Thyroid gland (tissue), 4 donors: ENCODE results near the gene ZKSCAN2. TPM values are rescaled to one million over a fixed set of nuclear protein-coding genes. Genes with fewer than 3 reads are reported as not detected.

Experiments
- DNase-seq, 2 donors: peaks; one replicate each; pipeline ENCODE4 v3.0.0-alpha.2; 2019
- H3K27ac ChIP-seq, 3 donors: fragments of 200-600 bp; sonication (generic); 1 replicate in 2 of 3; 2 replicates in 1 of 3; pipeline ENCODE4 v1.5.1; 2016 to 2019; ENCODE audit warnings: mild to moderate bottlenecking in 1 of 3, moderate library complexity in 1 of 3
- H3K27me3 ChIP-seq: fragments of 200-600 bp; sonication (generic); one replicate; pipeline ENCODE4 v1.5.1; 2019
- H3K36me3 ChIP-seq, 2 donors: fragments of 200-600 bp; sonication (generic); one replicate each; pipeline ENCODE4 v1.5.1; 2016 to 2019
- H3K4me1 ChIP-seq, 2 donors: fragments of 200-600 bp; sonication (generic); one replicate each; pipeline ENCODE4 v1.5.1; 2017 to 2019
- H3K4me3 ChIP-seq, 3 donors: fragments of 200-600 bp; sonication (generic); replicated peaks in 1 of 3; 1 replicate in 2 of 3; 2 replicates in 1 of 3; pipeline ENCODE4 v1.5.1; 2016; ENCODE audit warnings: mild to moderate bottlenecking in 1 of 3
- H3K9me3 ChIP-seq: fragments of 200-600 bp; sonication (generic); one replicate; pipeline ENCODE4 v1.5.1; 2017
- CTCF ChIP-seq, 6 experiments: fragments of 200-600 bp in 3 of 6; fragments of 450-650 bp in 3 of 6; sonication (generic) in 3 of 6; IDR thresholded peaks; one replicate each; pipeline ENCODE4 v1.5.1; 2016 to 2019; ENCODE audit warnings: antibody characterized with exemption in 6 of 6, mild to moderate bottlenecking in 2 of 6, inconsistent platforms in 1 of 6, moderate library complexity in 1 of 6
- POLR2A ChIP-seq, 2 donors: fragments of 450-650 bp; IDR thresholded peaks; one replicate each; pipeline ENCODE4 v1.6.1; 2017; ENCODE audit warnings: antibody characterized with exemption in 2 of 2, mild to moderate bottlenecking in 2 of 2, moderate library complexity in 1 of 2
- WGBS, 2 donors: methylation state at CpG; one replicate each; pipeline ENCODE4 v1.1.5; 2017; 5-methylcytosine and 5-hydroxymethylcytosine counted together
- intact Hi-C: fragments of 100-400 bp; cut with DNase I; formaldehyde crosslinking; loops from one replicate; pipeline ENCODE4 v1.15.1; 2023
- total RNA-seq, 4 donors: library from RNA; depleted of rRNA; stranded (reverse); fragments of >200 nt; gene quantifications; one replicate each; pipeline ENCODE4 v1.2.3, GENCODE V29; 2016

Gene ZKSCAN2
- total RNA-seq, 4 donors from 2014 or later = 5.8 to 11.1 (median 6.9) TPM

- no peak for TF ChIP-seq CTCF (IDR thresholded peaks at IDR 0.05)
- no peak for TF ChIP-seq POLR2A (IDR thresholded peaks at IDR 0.05)
- Histone ChIP-seq H3K36me3 (no peaks in the 10 kb centered on the region), H3K4me3 (no peak overlapping the region), H3K9me3 (no peaks in the 10 kb centered on the region), H3K4me1 (no peaks in the 10 kb centered on the region), H3K27ac (no peak overlapping the region), H3K27me3 (no peaks in the 10 kb centered on the region)
- 94 to 96% methylated on average over 3 of the region's 3 CpGs for WGBS, 2 donors
- DNase-seq = no peak
- intact Hi-C loops = no loop called here
These were observed 31.8 kb upstream of the ZKSCAN2 start for GRCh38 chr16:25289466-25289865.

- no peak overlapping the region for H3K27ac ChIP-seq
- 71 to 78% methylated on average over 7 of the region's 7 CpGs for WGBS, 2 donors
- no peak for TF ChIP-seq CTCF (IDR thresholded peaks at IDR 0.05)
- no peak for TF ChIP-seq POLR2A (IDR thresholded peaks at IDR 0.05)
These were observed 21.8 kb upstream of the ZKSCAN2 start for GRCh38 chr16:25279491-25279890.

GRCh38 chr16:25271421-25271820 is 13.8 kb upstream of the ZKSCAN2 start:
- Histone ChIP-seq H3K4me1 (no peaks in the 10 kb centered on the region), H3K27ac (no peak overlapping the region), H3K4me3 (no peak overlapping the region), H3K27me3 (no peaks in the 10 kb centered on the region), H3K36me3 (no peaks in the 10 kb centered on the region), H3K9me3 (no peaks in the 10 kb centered on the region)
- no peak for TF ChIP-seq CTCF (IDR thresholded peaks at IDR 0.05)
- TF ChIP-seq POLR2A (IDR thresholded peaks at IDR 0.05) = no peak
- no peak for DNase-seq
- intact Hi-C loops = no loop called here
- WGBS, 2 donors = 66 to 68% methylated on average over 5 of the region's 5 CpGs

More at GRCh38 chr16:25279491-25279890, 21.8 kb upstream of the ZKSCAN2 start:
- intact Hi-C loops = no loop called here
- Histone ChIP-seq H3K27me3 (no peaks in the 10 kb centered on the region), H3K4me1 (no peaks in the 10 kb centered on the region), H3K4me3 (no peak overlapping the region), H3K36me3 (no peaks in the 10 kb centered on the region), H3K9me3 (no peaks in the 10 kb centered on the region)
- no peak for DNase-seq

- TF ChIP-seq CTCF (IDR thresholded peaks at IDR 0.05) (no peak), POLR2A (IDR thresholded peaks at IDR 0.05) (no peak)
- Histone ChIP-seq H3K36me3 (no peaks in the 10 kb centered on the region), H3K9me3 (no peaks in the 10 kb centered on the region), H3K27me3 (no peaks in the 10 kb centered on the region), H3K4me3 (no peak overlapping the region), H3K4me1 (no peaks in the 10 kb centered on the region), H3K27ac (no peak overlapping the region)
- 80 to 82% methylated on average over 6 of the region's 6 CpGs for WGBS, 2 donors
- DNase-seq = no peak
- intact Hi-C loops = no loop called here
These were observed 12.9 kb upstream of the ZKSCAN2 start for GRCh38 chr16:25270577-25270976.

GRCh38 chr16:25269879-25270278 is 12.2 kb upstream of the ZKSCAN2 start:
- H3K36me3 ChIP-seq = no peaks in the 10 kb centered on the region
- no peak overlapping the region for H3K4me3 ChIP-seq
- no peak for DNase-seq
- 90 to 94% methylated on average over 1 of the region's 1 CpG for WGBS, 2 donors
- no peaks in the 10 kb centered on the region for H3K27me3 ChIP-seq
- intact Hi-C loops = no loop called here
- no peak overlapping the region for H3K27ac ChIP-seq
- TF ChIP-seq POLR2A (IDR thresholded peaks at IDR 0.05) (no peak), CTCF (IDR thresholded peaks at IDR 0.05) (no peak)
- no peaks in the 10 kb centered on the region for H3K4me1 ChIP-seq
- H3K9me3 ChIP-seq = no peaks in the 10 kb centered on the region
